H1 (cell line): ENCODE measurements around the gene WDR27. TPM values are rescaled to one million over a fixed set of nuclear protein-coding genes. Genes with fewer than 3 reads are reported as not detected.

Experiments used
- CTCF ChIA-PET: fragments of 300-600 bp; sonication (Branson Sonifier 250); formaldehyde crosslinking; loops from one replicate; lab custom pipeline; 2021; ENCODE audit not compliant: partially characterized antibody; lab: Charles Lee
- POLR2A ChIA-PET: fragments of 300-600 bp; sonication (Branson Sonifier 250); formaldehyde crosslinking; loops from one replicate; lab custom pipeline; 2021; ENCODE audit warnings: inconsistent platforms; ENCODE audit not compliant: partially characterized antibody; lab: Charles Lee
- DNase-seq, 2 experiments: peaks; one replicate each; pipeline versions ENCODE4 v3.0.0 to v3.0.0-alpha.2; 2010 to 2022; ENCODE audit warnings: low spot score in 2 of 2, low read depth in 1 of 2, mixed read lengths in 1 of 2
- FAIRE-seq: peaks from 2 replicates; lab custom pipeline; 2011; peaks lifted over from hg19 to GRCh38; lab: Jason Lieb, UNC
- H2AFZ ChIP-seq: 2 replicates; pipeline ENCODE4 v1.8.1; 2012; ENCODE audit warnings: low read length, inconsistent platforms
- H2AK5ac ChIP-seq: 2 replicates; pipeline ENCODE4 v1.6.1; 2013; ENCODE audit warnings: low read depth, low read length
- H2BK120ac ChIP-seq: replicated peaks from 2 replicates; pipeline ENCODE3; 2013; ENCODE audit warnings: low read depth, low read length, inconsistent platforms
- H2BK12ac ChIP-seq: 2 replicates; pipeline ENCODE4 v1.6.1; 2013; ENCODE audit warnings: low read depth, low read length
- H2BK15ac ChIP-seq: 2 replicates; pipeline ENCODE4 v1.6.1; 2013; ENCODE audit warnings: low read length
- H2BK20ac ChIP-seq: 2 replicates; pipeline ENCODE4 v1.6.1; 2013; ENCODE audit warnings: low read length
- H2BK5ac ChIP-seq: 2 replicates; pipeline ENCODE4 v1.6.1; 2013; ENCODE audit warnings: low read depth, low read length
- H3K14ac ChIP-seq: 2 replicates; pipeline ENCODE4 v1.6.1; 2013; ENCODE audit warnings: inconsistent platforms; ENCODE audit not compliant: insufficient read length
- H3K18ac ChIP-seq: 2 replicates; pipeline ENCODE4 v1.6.1; 2013; ENCODE audit warnings: low read length; ENCODE audit errors: extremely low read depth
- H3K23ac ChIP-seq: 2 replicates; pipeline ENCODE4 v1.6.1; 2013; ENCODE audit warnings: inconsistent platforms; ENCODE audit not compliant: insufficient read length
- H3K23me2 ChIP-seq: 2 replicates; pipeline ENCODE4 v1.6.1; 2013; ENCODE audit warnings: low read depth, low read length
- H3K27ac ChIP-seq: 2 replicates; pipeline ENCODE4 v1.6.1; 2011; ENCODE audit warnings: low read depth, low read length, inconsistent platforms
- H3K27me3 ChIP-seq, 4 experiments: replicated peaks in 1 of 4; 1 replicate in 1 of 4; 2 replicates in 3 of 4; pipeline versions ENCODE4 v1.6.1 to v1.8.1; 2011 to 2013; ENCODE audit warnings: low read length in 3 of 4, mild to moderate bottlenecking in 3 of 4, inconsistent platforms in 2 of 4, mixed read lengths in 2 of 4, moderate library complexity in 1 of 4; ENCODE audit not compliant: control insufficient read depth in 3 of 4, insufficient read depth in 3 of 4; ENCODE audit errors: extremely low read depth in 1 of 4
- H3K36me3 ChIP-seq, 4 experiments: 2 replicates each; pipeline versions ENCODE4 v1.6.1 to v1.8.1; 2011 to 2013; ENCODE audit warnings: mild to moderate bottlenecking in 4 of 4, low read length in 3 of 4, moderate library complexity in 2 of 4, control low read depth in 1 of 4, inconsistent platforms in 1 of 4; ENCODE audit not compliant: insufficient read depth in 4 of 4, control insufficient read depth in 2 of 4
- H3K4ac ChIP-seq: replicated peaks from 2 replicates; pipeline ENCODE3; 2013; ENCODE audit warnings: low read length, low read depth, mixed read lengths, inconsistent platforms; ENCODE audit not compliant: insufficient read length
- H3K4me1 ChIP-seq, 4 experiments: replicated peaks in 1 of 4; 1 replicate in 1 of 4; 2 replicates in 3 of 4; pipeline versions ENCODE4 v1.6.1 to v1.8.1; 2011 to 2013; ENCODE audit warnings: low read length in 3 of 4, inconsistent platforms in 2 of 4, mixed read lengths in 1 of 4; ENCODE audit not compliant: insufficient read depth in 4 of 4, control insufficient read depth in 3 of 4
- H3K4me2 ChIP-seq, 2 experiments: 2 replicates each; pipeline versions ENCODE4 v1.6.1 to v1.8.1; 2011 to 2013; ENCODE audit warnings: low read depth in 2 of 2, low read length in 2 of 2, control low read depth in 1 of 2, inconsistent platforms in 1 of 2, mild to moderate bottlenecking in 1 of 2; ENCODE audit not compliant: insufficient read depth in 1 of 2
- H3K4me3 ChIP-seq, 4 experiments: fragments of 200-600, 300-600 bp in 1 of 4; sonication (generic), shearing (Covaris generic), sonication (Bioruptor Twin) in 1 of 4; 2 replicates each; pipeline versions ENCODE4 v1.5.1 to v1.8.1; 2011 to 2016; ENCODE audit warnings: low read length in 4 of 4, low read depth in 3 of 4, control low read depth in 2 of 4, inconsistent platforms in 2 of 4, mild to moderate bottlenecking in 2 of 4, mixed read lengths in 1 of 4, moderate library complexity in 1 of 4; ENCODE audit not compliant: insufficient read depth in 2 of 4; ENCODE audit errors: extremely low read depth in 1 of 4
- H3K56ac ChIP-seq: replicated peaks from 2 replicates; pipeline ENCODE3; 2013; ENCODE audit warnings: low read depth, mild to moderate bottlenecking, mixed read lengths, low read length, inconsistent platforms; ENCODE audit not compliant: insufficient read length
- H3K79me1 ChIP-seq: 2 replicates; pipeline ENCODE4 v1.6.1; 2013; ENCODE audit warnings: low read depth, low read length, control low read depth
- H3K79me2 ChIP-seq, 2 experiments: 2 replicates each; pipeline versions ENCODE4 v1.6.1 to v1.8.1; 2012 to 2013; ENCODE audit warnings: low read length in 2 of 2, mild to moderate bottlenecking in 2 of 2, inconsistent platforms in 1 of 2; ENCODE audit not compliant: insufficient read depth in 2 of 2, control insufficient read depth in 1 of 2
- H3K9ac ChIP-seq, 4 experiments: replicated peaks in 1 of 4; 1 replicate in 1 of 4; 2 replicates in 3 of 4; pipeline versions ENCODE4 v1.6.1 to v1.8.1; 2011 to 2013; ENCODE audit warnings: low read depth in 3 of 4, low read length in 3 of 4, control low read depth in 2 of 4, mild to moderate bottlenecking in 2 of 4, moderate library complexity in 2 of 4, inconsistent platforms in 1 of 4; ENCODE audit errors: extremely low read depth in 1 of 4
- H3K9me3 ChIP-seq, 2 experiments: 2 replicates each; pipeline versions ENCODE4 v1.6.1 to v1.8.1; 2012 to 2013; ENCODE audit warnings: mild to moderate bottlenecking in 2 of 2, moderate library complexity in 2 of 2, control low read depth in 1 of 2, inconsistent platforms in 1 of 2, low read depth in 1 of 2, low read length in 1 of 2, mixed read lengths in 1 of 2; ENCODE audit not compliant: insufficient read depth in 2 of 2
- H4K20me1 ChIP-seq, 2 experiments: replicated peaks in 1 of 2; 2 replicates each; pipeline versions ENCODE3 to v1.8.1; 2011 to 2013; ENCODE audit warnings: inconsistent platforms in 2 of 2, low read length in 2 of 2, mild to moderate bottlenecking in 1 of 2; ENCODE audit not compliant: insufficient read depth in 2 of 2, control insufficient read depth in 1 of 2
- H4K5ac ChIP-seq: 2 replicates; pipeline ENCODE4 v1.6.1; 2013; ENCODE audit warnings: low read length, low read depth, mixed read lengths, inconsistent platforms; ENCODE audit not compliant: insufficient read length
- H4K8ac ChIP-seq: 2 replicates; pipeline ENCODE4 v1.8.0; 2013; ENCODE audit warnings: mild to moderate bottlenecking, moderate library complexity, low read length, inconsistent platforms; ENCODE audit not compliant: insufficient read depth; ENCODE audit errors: extremely low read depth
- H4K91ac ChIP-seq: replicated peaks from 2 replicates; pipeline ENCODE3; 2013; ENCODE audit warnings: low read length, mixed read lengths, inconsistent platforms; ENCODE audit not compliant: insufficient read length
- ASH2L ChIP-seq: fragments of 200-600, 300-600 bp; sonication (generic); IDR thresholded peaks from one replicate; pipeline ENCODE4 v1.7.1; 2017; ENCODE audit warnings: low read length
- KDM1A ChIP-seq: fragments of 200-600, 300-600 bp; sonication (generic); IDR thresholded peaks from 2 replicates; pipeline ENCODE4 v1.7.1; 2016; ENCODE audit warnings: mild to moderate bottlenecking, low read length, borderline replicate concordance
- KDM4A ChIP-seq: IDR thresholded peaks from one replicate; pipeline ENCODE4 v1.7.1; 2012; ENCODE audit warnings: low read depth, mild to moderate bottlenecking, moderate library complexity, low read length, inconsistent platforms; ENCODE audit not compliant: severe bottlenecking
- NANOG ChIP-seq: IDR thresholded peaks from 2 replicates; pipeline ENCODE4 v1.6.1; 2011; ENCODE audit warnings: low read length, low read depth, mild to moderate bottlenecking, inconsistent platforms; ENCODE audit not compliant: insufficient read depth, poor library complexity, severe bottlenecking
- PHF8 ChIP-seq: fragments of 200-600 bp; sonication (generic); conservative IDR thresholded peaks from 2 replicates; pipeline ENCODE4 v1.7.1; 2012; ENCODE audit warnings: low read depth, mild to moderate bottlenecking, inconsistent platforms, low read length, moderate library complexity
- POLR2A ChIP-seq, 2 experiments: IDR thresholded peaks; 1 replicate in 1 of 2; 2 replicates in 1 of 2; pipeline ENCODE4 v1.6.1; 2011; ENCODE audit warnings: low read depth in 2 of 2, low read length in 2 of 2, mild to moderate bottlenecking in 2 of 2; ENCODE audit errors: control extremely low read depth in 1 of 2
- TBP ChIP-seq: IDR thresholded peaks from 2 replicates; pipeline ENCODE4 v1.6.1; 2011; ENCODE audit warnings: low read depth, low read length, improper control_type of control experiment
- WGBS, 2 experiments: shearing (Covaris generic) in 1 of 2; methylation state at CpG; one replicate each; pipeline versions ENCODE4 v1.1.6 to v1.1.7; 2013 to 2015; ENCODE audit warnings: low lambda C conversion rate in 2 of 2, mixed read lengths in 2 of 2, inconsistent platforms in 1 of 2, low coverage in 1 of 2, missing lambda C conversion rate in 1 of 2; ENCODE audit not compliant: insufficient replicate concordance in 2 of 2, insufficient coverage in 1 of 2, insufficient read length in 1 of 2; ENCODE audit errors: extremely low coverage in 1 of 2, missing lambda C conversion rate in 1 of 2; 5-methylcytosine and 5-hydroxymethylcytosine counted together
- polyA plus RNA-seq, 7 experiments: library from polyadenylated mRNA; depleted of rRNA in 3 of 7; stranded (reverse) in 5 of 7; unstranded in 2 of 7; fragments of >200 nt in 5 of 7; fragments of 200-250 nt in 2 of 7; gene quantifications; 1 replicate in 5 of 7; 2 replicates in 1 of 7; 4 replicates in 1 of 7; pipeline versions ENCODE4 v1.2.1 to v1.2.3, GENCODE V29; 2011 to 2013; ENCODE audit warnings: missing spikeins in 2 of 7, mixed read lengths in 2 of 7
- total RNA-seq: library from RNA; stranded (reverse); fragmentation: NEBNext Ultra II Directional; extraction: Animal tissue kit (Norgen Biotek cat#: 25700); gene quantifications from 2 replicates; pipeline ENCODE4 v1.2.1, GENCODE V29; 2021

WDR27 gene
- total and polyA plus RNA-seq, 2 of the 8 experiments (the other 6 are each of a cell fraction or from before 2014, with no cell fraction given), result 53.6 to 68.6 TPM

DNA sequence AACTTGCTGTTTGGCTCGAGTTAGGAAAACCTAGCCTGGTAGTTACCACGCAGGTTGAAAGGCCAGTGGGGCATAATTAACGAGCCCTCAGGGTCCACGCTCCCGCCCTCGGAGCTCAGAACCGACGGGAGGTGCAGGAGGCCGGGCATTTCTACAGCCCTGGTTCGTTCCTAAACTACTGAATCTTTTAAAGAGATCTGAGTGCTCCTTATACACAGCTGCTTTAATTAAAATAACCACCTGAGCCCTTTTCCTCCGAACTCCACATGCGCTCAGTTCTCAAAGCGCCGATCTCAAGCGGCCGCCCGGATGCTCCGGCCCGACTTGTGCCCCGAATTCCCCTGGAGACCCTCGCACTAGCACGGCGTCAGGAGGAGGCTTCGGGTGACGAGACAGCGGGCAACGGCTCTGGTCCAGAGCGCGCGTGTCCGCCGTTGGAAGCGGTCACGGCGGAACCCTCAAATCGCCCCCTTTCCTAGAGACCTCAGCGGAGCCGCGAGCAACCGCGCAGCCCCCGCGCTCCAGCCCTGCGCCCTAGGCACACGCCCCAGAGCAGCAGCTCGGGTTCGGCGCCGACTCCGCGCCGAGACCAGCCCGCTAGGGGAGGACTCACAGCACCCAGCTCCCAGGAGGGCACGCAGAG, 397 bp downstream of the WDR27 start:
- Histone ChIP-seq H3K18ac (peak overlapping the region; percentile 75), H3K14ac (no peak overlapping the region), H3K9ac (peak overlapping the region; percentile 44 to 93 (median 76)), H3K36me3 (peaks cover 0 to 12% (median under 1%) of the 10 kb centered on the region in 4 experiments; a peak in 3 of 8 replicates), H2BK20ac (no peak overlapping the region), H3K4me2 (peak overlapping the region; percentile 91 to 96), H3K23me2 (peaks cover 5% of the 10 kb centered on the region; the same call in 1 of the 2 replicates), H2BK12ac (no peak overlapping the region), H3K56ac (peak overlapping the region; percentile 78), H3K4me3 (peak overlapping the region; percentile 79 to 96 (median 94)), H2BK120ac (no peak overlapping the region), H4K20me1 (peaks cover 4 to 16% of the 10 kb centered on the region in 2 experiments), H3K4me1 (peaks cover 0 to 16% (median 5%) of the 10 kb centered on the region in 4 experiments; a peak in 2 of 7 replicates), H2BK15ac (0 out of 2 replicates have a peak overlapping the region, but pooled peaks have one; percentile 84), H3K79me2 (peaks cover 0 to 66% of the 10 kb centered on the region in 2 experiments; a peak in 3 of 4 replicates), H4K5ac (peak overlapping the region; percentile 92), H3K79me1 (peaks cover 15% of the 10 kb centered on the region), H2AFZ (peak overlapping the region; percentile 55; the same call in 1 of the 2 replicates), H2BK5ac (peak overlapping the region; percentile 95), H3K27me3 (no peaks in the 10 kb centered on the region), H3K27ac (peak overlapping the region; percentile 88), H4K91ac (no peak overlapping the region), H3K4ac (no peak overlapping the region), H4K8ac (peak overlapping the region; percentile 90), H3K9me3 (no peaks in the 10 kb centered on the region), H3K23ac (no peak overlapping the region), H2AK5ac (no peak overlapping the region)
- FAIRE-seq, result no peak
- TF ChIP-seq KDM4A (peak; percentile 96), ASH2L (peak; percentile 17), POLR2A (IDR thresholded peaks at IDR 0.05; ENCODE audit: control extremely low read depth in 1 of 2, low read depth in 2 of 2, low read length in 2 of 2) (no peak), KDM1A (no peak), NANOG (no peak), PHF8 (0 out of 2 replicates have a peak, but pooled peaks have one; percentile 76), TBP (no peak)
- no peak for DNase-seq
- CTCF ChIA-PET, result no interaction called here
- POLR2A ChIA-PET, result interaction anchor here (0.7 to 6.3 kb wide), 15 partner anchors 9 to 134 kb away, joined by 3 to 58 read pairs (median 5); partner anchors contain the start of genes DYNLT2, ERMARD and PHF10
- WGBS, 2 experiments, result 3% methylated on average over 32 of the region's 54 CpGs; no CpG with 5 or more reads in 1 of the 2 experiments
